Ovary (tissue), 3 donors: ENCODE data around the gene NDST3.

Experiments
- EP300 ChIP-seq: sonication (generic); formaldehyde crosslinking; IDR thresholded peaks from one replicate; pipeline ENCODE4 v1.6.1; 2017; ENCODE audit warnings: antibody characterized with exemption
- TF ChIP-seq, protein P1 (sequence below), 3 donors: fragments of 450-650 bp in 2 of 3; fragments of 200-600 bp in 1 of 3; IDR thresholded peaks; one replicate each; pipeline versions ENCODE4 v1.5.1 to v1.8.0; 2016 to 2022; ENCODE audit warnings: antibody characterized with exemption in 3 of 3, mild to moderate bottlenecking in 1 of 3
- donor health status: DM: no; HTN: no; CAD: no.

DNA sequence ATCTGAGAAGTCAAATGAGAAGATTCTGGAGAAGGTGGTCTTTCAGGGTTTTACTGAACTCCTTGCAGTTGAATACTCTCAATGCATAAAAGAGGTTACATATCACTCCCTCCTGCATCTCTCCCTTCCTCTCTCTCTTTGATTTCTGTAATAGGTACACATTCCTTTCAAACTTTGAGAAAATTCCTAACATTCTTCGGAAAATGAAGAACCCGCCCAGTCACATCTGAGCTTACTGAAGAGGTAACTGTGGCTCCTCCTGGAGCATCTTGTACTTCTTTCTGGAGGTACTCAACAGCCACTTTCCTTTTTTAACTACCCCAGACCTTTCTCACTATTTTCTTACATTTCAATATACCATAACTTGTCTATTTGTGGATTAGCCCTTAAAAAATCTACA, 24.7 kb downstream of the NDST3 start:
- TF ChIP-seq, protein P1, sequence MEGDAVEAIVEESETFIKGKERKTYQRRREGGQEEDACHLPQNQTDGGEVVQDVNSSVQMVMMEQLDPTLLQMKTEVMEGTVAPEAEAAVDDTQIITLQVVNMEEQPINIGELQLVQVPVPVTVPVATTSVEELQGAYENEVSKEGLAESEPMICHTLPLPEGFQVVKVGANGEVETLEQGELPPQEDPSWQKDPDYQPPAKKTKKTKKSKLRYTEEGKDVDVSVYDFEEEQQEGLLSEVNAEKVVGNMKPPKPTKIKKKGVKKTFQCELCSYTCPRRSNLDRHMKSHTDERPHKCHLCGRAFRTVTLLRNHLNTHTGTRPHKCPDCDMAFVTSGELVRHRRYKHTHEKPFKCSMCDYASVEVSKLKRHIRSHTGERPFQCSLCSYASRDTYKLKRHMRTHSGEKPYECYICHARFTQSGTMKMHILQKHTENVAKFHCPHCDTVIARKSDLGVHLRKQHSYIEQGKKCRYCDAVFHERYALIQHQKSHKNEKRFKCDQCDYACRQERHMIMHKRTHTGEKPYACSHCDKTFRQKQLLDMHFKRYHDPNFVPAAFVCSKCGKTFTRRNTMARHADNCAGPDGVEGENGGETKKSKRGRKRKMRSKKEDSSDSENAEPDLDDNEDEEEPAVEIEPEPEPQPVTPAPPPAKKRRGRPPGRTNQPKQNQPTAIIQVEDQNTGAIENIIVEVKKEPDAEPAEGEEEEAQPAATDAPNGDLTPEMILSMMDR (IDR thresholded peaks at IDR 0.05): no peak
- no peak for TF ChIP-seq EP300
